Endothelial cell (in vitro differentiated cells): ENCODE data around the gene BRD3. TPM values are rescaled to one million over a fixed set of nuclear protein-coding genes. Genes with fewer than 3 reads are reported as not detected.

Experiments used
- DNase-seq: peaks from one replicate; pipeline ENCODE4 v3.0.0; 2021; ENCODE audit warnings: low spot score
- H3K27ac Mint-ChIP-seq: one replicate; pipeline ENCODE4 v1.8.0; 2021; ENCODE audit warnings: mixed read lengths, inconsistent platforms; ENCODE audit not compliant: unreplicated experiment
- H3K27me3 Mint-ChIP-seq: one replicate; pipeline ENCODE4 v1.8.0; 2021; ENCODE audit warnings: mild to moderate bottlenecking, moderate library complexity, mixed read lengths, inconsistent platforms; ENCODE audit not compliant: unreplicated experiment
- H3K36me3 Mint-ChIP-seq: one replicate; pipeline ENCODE4 v1.8.0; 2021; ENCODE audit warnings: mild to moderate bottlenecking, low read depth, mixed read lengths, inconsistent platforms; ENCODE audit not compliant: unreplicated experiment
- H3K4me1 Mint-ChIP-seq: one replicate; pipeline ENCODE4 v1.8.0; 2021; ENCODE audit warnings: mild to moderate bottlenecking, mixed read lengths, inconsistent platforms; ENCODE audit not compliant: unreplicated experiment
- H3K4me3 Mint-ChIP-seq: one replicate; pipeline ENCODE4 v1.8.0; 2021; ENCODE audit warnings: mild to moderate bottlenecking, mixed read lengths, inconsistent platforms; ENCODE audit not compliant: unreplicated experiment
- H3K9me3 Mint-ChIP-seq: one replicate; pipeline ENCODE4 v1.8.0; 2021; ENCODE audit warnings: mixed read lengths, inconsistent platforms; ENCODE audit not compliant: unreplicated experiment
- CTCF ChIP-seq: fragments of 200-600 bp; sonication (generic); IDR thresholded peaks from one replicate; pipeline ENCODE4 v1.5.0; 2021; ENCODE audit warnings: antibody characterized with exemption; ENCODE audit not compliant: unreplicated experiment
- total RNA-seq: library from RNA; stranded (reverse); fragmentation: NEBNext Ultra II Directional; extraction: Animal tissue kit (Norgen Biotek cat#: 25700); gene quantifications from one replicate; pipeline ENCODE4 v1.2.1, GENCODE V29; 2021; ENCODE audit not compliant: unreplicated experiment

The BRD3 gene
- total RNA-seq, 1 donor from 2014 or later: 56.2 TPM

DNA sequence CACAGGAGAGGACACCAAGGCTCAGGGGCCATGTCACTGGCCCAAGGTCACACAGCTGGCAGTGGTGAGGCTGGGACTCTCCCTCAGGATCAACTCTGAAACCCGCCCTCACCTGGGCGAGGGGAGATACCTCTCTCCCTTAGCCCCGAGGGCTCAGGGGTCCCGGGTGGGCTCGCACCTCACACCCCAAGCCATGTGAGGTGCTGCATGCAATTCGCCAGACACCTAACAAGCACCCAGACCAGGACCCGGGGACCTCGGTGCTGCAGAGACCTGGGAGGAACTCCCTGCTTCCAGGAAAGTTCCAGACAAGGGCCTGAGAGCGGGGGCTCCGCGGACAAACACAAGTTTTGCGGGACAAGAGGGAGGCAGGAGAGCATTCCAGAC lies 19.3 kb downstream of the BRD3 start:
- TF ChIP-seq CTCF: no peak
- Mint-ChIP-seq H3K9me3 (no peaks in the 10 kb centered on the region), H3K27ac (no peak overlapping the region), H3K36me3 (peaks cover 32% of the 10 kb centered on the region), H3K4me1 (no peaks in the 10 kb centered on the region), H3K4me3 (no peak overlapping the region), H3K27me3 (peaks cover 6% of the 10 kb centered on the region)
- DNase-seq: no peak

DNA sequence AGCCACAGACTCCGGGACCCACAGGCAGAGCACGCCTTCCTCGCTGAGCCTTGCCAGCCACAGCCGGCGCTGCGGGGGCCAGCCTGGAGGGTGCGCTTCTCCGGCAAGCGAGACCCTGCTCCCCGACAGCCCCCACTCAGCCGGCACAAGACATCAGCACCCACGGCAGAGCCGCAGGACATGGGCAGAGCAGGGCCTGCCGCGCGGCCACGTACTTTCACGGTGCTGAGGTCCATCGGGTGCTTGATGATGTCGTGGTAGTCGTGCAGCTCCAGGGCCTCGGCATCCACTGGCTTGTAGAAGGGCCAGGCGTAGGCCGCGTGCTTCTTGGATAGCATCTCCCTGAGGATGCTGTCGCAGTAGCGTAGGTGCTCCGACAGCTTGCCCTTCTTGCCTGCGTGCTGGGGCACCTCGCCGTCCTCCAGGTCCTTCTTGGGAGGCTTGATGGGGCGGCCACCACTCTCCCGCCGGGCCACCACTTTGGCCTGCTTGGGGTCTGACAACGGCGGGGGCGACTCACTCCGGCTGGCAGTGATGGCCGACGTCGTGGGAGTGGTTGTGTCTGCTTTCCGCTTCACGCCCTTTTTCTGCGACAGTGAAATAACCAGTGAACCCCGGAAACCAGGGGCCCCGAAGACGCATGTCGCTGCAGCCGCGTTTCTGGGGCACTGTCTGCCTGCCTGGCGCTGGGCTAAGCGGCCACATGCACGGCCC lies 19.8 kb downstream of the BRD3 start:
- no peaks in the 10 kb centered on the region for H3K4me1 Mint-ChIP-seq
- no peak for TF ChIP-seq CTCF

DNA sequence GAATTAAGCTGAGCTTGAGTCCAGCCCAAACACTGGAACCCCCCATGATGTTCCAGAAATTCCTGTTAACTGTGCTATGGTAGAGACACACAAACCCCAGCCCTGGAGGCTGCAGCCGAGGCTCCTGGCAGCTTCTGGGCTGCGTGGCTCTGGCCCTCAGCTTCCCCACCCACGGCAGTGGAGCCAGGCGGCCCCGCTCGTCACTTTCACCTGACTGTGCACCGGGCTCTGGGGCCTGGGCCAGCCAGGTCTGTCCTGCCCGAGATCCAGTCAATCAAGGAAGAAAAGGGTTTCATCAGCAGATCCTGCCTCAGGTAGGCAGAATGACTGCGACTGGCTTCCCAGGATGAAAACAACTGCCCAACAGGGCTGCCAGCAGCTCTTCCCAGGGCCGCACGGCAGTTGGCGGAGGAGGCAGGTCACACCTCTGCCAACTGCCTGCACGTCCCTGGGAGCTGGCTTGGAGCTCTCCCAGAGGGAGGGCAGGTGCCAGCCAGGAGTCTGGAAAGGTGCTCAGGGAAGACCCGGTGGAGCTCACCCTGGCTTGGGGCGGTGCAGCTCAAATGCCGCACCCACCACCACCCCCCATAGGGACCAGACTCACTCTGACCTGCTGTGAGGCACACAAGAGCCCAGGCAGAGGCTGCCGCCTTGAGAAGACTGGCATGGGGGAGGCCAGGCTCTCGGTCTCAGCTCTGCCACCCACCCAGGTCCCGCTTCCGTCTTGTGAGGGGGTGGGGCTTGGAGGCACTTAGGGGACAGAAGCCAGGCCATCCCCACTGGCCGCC lies 20.7 kb downstream of the BRD3 start:
- H3K36me3 Mint-ChIP-seq: peaks cover 35% of the 10 kb centered on the region
- no peak for TF ChIP-seq CTCF
- H3K9me3 Mint-ChIP-seq: no peaks in the 10 kb centered on the region
- no peaks in the 10 kb centered on the region for H3K4me1 Mint-ChIP-seq
- H3K27me3 Mint-ChIP-seq: peaks cover 6% of the 10 kb centered on the region
- H3K4me3 Mint-ChIP-seq: no peak overlapping the region
- no peak overlapping the region for H3K27ac Mint-ChIP-seq
- DNase-seq: no peak

More for the DNA sequence above, 19.8 kb downstream of the BRD3 start:
- DNase-seq: no peak
- Mint-ChIP-seq H3K36me3 (peaks cover 35% of the 10 kb centered on the region), H3K27ac (no peak overlapping the region), H3K4me3 (no peak overlapping the region), H3K27me3 (peaks cover 6% of the 10 kb centered on the region), H3K9me3 (no peaks in the 10 kb centered on the region)

GRCh38 chr9:134045841-134046544 lies 21.8 kb downstream of the BRD3 start:
- no peak for DNase-seq
- TF ChIP-seq CTCF: no peak
- Mint-ChIP-seq H3K4me1 (no peaks in the 10 kb centered on the region), H3K36me3 (peaks cover 29% of the 10 kb centered on the region), H3K4me3 (no peak overlapping the region), H3K27me3 (peaks cover 6% of the 10 kb centered on the region), H3K9me3 (no peaks in the 10 kb centered on the region), H3K27ac (no peak overlapping the region)
